ENCODE measurements around the gene KCNAB2.
A peak's percentile ranks its signal among the peaks of the same experiment; 100 is the strongest.

KCNAB2 gene

DNA sequence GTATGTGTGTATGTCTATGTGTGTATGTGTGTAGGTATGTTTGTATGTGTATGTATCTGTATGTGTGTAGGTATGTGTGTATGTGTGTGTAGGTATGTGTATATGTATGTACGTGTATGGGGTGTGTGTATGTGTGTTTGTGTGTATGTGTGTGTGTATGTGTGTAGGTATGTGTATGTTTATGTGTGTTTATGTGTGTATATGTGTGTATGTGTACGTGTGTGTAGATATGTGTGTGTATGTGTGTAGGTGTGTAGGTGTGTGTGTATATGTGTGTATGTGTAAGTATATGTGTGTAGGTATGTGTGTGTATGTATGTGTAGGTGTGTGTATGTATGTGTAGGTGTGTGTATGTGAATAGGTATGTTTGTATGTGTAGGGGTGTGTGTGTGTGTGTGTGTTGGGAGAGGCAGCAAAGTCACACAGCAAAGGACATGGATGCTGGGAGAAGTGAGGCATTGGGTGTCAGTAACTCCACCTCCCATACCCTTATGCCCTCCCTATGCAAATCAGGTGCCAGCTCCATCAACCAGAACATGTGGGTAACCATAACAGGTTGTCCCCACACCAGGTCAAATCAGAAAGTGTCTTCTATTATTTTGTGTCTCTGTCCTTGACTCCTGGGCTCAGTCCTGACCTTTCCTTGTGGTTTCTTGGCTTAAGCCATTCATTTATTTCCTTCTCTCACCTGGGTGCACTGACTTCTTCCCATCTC lies 15.0 kb upstream of the KCNAB2 start:
- no peak for DNase-seq (ENCODE audit: low spot score)

DNA sequence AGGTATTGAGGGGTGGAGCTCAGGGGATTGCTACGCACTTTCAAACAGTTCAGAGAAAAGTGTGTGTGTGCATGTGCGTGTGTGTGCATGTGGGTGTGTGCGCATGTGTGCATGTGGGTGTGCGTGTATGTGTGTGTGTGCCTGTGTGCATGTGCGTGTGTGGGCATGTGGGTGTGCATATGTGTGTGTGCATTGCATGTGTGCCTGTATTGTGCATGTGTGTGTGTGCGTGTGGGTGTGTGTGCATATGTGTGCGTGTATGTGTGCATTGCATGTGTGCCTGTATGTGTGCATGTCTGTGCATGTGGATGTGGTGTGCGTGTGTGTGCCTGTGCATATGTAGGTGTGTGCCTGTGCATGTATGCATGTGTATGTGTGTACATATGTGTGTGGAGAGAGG lies 12.6 kb upstream of the KCNAB2 start:
- DNase-seq (ENCODE audit: low spot score): no peak

DNA sequence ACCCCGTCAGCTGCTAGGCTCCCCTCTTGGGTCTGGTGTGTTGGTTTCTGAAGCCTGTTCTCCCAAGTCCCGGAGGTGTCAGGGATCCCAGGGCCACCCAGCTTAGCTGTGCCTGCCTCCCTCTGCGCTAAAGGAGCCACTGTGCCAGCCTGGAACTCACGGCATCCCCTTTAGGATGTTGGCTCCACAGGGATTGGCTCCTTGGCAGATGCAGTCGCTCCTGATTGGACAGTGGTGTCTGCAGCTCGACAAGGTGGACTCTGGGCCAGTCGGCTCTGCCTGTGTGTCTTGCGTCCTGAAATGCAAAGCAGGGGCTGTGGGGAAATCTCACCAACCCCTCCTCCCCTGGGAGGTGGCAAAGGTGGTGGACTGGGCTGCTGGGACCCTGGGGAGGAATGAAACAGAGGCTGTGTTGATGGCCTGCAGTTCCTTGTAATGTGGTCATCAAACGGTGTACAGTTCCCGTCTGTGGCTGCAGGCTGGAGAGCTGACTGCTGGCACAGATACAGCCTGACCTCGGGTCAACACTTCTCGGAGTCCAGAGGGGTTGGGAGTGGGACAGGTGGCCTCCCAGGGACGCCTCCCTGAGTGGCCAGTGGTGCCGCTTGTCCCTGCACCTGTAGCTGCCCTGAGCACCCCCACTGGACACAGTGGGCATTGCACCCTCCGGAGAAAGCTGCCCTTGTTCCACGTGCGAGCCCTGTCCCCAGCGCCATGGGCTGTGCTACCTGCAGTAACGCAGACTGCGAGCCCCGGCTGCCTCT lies 11.5 kb upstream of the KCNAB2 start:
- peak; percentile 81 for DNase-seq (ENCODE audit: low spot score)

DNA sequence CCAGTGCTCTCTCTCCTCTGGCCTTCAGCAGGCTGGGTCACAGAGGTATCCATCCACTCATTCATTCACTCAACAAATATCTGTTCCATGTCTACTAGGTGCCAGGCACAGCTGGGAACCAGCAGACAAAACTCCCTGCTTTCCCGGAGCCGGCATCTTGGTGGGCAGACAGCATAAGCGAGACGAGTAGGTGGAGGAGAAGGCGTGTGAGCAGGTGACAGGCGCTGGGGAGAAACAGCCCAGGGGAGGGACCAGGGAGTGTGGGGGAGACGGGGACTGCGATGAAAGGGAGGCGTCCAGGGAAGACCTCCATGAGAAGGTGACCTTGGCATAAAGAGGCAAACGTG lies 11.0 kb upstream of the KCNAB2 start:
- DNase-seq (ENCODE audit: low spot score): no peak

DNA sequence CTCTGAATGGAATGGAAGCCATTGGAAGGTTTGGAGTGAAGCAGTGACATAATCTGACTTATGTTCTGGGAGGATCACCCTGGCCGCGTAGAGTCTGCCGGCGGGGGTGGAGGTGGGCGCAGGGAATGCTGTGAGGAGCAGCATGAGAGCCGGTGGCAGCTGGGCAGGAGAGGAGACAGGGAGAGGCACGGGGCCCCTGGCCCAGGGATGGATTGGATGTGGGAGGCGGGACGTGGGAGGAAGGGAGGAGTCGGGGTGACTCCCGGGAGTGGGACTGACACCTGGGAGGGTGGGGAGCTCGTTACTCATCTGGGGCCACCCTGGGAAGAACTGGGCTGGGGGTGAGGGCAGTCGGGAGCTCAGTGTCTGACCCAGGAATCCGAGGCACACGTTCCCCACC lies 10.4 kb upstream of the KCNAB2 start:
- no peak for DNase-seq (ENCODE audit: low spot score)

DNA sequence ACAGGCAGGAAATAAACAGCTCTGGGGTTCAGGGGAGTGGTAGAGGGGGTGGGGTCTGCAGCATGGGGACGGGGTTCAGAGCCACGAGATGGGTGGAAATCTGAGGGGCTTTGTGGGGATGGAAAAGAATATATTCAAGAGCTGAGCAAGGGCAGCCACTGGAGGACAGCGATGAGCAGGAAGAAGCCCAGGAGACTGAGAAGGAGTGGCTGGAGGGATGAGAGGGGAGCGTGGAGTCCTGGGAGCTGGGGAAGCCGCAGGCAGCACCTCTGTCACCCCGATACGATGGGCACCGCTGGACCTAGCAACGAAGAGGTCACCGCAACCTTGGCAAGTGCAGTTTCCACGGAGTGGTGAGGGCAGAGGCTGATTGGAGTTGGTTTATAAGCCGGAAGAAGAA lies 10.0 kb upstream of the KCNAB2 start:
- DNase-seq (ENCODE audit: low spot score): peak; percentile 44

DNA sequence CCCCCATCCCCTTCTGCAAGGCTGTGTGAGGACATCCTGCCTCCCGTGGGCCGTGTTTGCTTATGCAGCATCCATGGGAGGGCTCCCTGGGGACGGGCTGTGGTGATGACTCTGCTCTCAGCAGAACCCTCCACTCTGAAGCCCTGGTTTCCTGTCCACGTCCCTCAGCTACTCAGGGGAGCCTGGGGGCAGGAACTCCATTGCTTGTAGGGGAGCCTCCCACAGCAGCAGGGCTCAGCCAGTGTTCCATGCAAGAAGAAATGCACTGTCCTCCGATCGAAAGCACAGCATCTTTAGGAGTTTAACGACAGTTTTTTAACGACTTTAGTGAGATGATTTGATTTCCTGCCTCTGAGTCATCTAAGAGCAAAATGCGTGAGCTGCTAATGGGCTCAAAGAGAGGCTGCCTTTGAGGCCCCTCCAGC lies 8.3 kb upstream of the KCNAB2 start:
- no peak for DNase-seq (ENCODE audit: low spot score)

DNA sequence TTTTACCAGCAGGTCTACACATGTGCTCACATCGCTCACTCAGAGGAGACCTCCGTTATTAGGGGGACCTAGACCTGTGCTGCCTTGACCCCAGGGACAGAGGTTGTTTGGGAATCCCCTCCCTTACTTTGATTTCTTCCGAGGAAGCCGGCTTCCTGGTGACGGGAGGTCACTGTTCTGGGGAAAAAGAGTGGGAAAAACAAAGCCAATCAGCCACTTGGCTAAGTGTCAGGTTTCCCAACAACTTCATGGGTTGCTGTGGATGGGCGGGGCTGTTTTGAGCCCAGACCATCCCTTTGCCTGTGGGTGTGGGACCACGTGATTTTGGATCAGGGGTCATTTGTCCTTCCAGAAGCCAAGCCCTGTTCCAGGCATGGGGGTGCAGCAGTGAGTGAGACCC lies 7.1 kb upstream of the KCNAB2 start:
- no peak for DNase-seq (ENCODE audit: low spot score)

DNA sequence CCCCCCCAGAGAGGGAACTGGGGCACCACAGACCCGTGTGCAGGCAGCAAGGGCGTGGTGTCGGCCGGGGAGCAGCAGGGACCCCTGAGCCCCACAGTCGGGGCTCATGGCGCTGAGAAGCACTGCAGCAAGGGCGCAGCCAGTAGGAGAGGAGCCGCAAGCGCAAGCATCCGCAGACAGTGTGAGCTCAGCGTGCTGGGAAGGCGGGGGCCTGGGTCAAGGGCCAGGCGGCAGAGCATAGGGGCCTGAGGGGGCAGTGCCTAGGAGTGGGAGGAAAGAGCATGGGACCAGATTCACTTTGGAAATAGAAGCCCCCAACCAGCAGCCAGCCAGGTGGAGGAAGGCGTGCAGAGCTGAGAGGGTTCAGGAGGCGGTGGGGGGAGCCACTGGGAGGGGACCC lies 6.7 kb upstream of the KCNAB2 start:
- DNase-seq (ENCODE audit: low spot score): no peak

DNA sequence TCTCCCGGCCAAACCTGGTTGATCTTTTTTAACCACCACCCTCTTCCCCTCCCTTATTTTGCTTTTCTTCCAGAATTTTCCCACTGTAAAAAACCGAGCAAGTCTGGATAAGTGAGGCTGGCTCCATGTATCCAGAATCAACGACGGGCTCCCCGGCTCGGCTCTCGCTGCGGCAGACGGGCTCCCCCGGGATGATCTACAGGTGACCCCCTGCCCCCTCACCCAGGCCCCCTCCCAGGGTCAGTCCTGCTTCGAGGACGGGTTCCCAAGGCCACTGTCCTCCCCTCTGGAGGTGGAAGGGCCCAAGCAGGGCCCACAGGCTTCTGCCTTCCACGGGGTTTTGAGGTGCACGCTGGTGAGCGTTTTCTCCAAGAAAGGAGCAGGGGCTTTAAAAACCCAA lies 5.2 kb upstream of the KCNAB2 start:
- no peak for DNase-seq (ENCODE audit: low spot score)

DNA sequence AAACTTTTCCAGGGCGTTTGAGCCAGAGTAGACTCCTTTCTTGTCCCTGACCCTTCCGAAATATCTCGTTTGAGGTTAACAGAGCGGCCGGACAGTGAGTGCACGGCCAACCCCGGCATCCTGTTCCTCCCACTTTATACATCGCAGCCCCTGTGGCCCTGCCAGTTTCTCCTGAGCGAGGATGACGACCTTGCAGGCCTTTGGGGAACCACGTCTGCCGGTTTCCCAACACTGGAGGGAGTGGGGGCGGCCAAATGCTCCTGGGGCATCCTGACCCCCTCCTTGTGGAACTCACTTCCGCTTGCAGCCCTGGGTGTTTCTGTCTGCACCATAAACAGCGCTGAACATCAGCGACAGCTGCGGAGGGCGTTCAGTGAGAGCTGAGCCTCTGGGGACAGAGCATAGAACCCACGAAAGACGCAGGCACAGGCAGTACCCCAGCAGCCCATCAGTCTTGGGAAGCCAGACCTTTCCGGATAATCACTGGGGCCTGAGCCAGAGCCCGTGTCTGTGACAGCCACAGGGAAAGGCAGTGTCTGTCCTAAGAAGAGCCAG lies 4.8 kb upstream of the KCNAB2 start:
- DNase-seq (ENCODE audit: low spot score): no peak

DNA sequence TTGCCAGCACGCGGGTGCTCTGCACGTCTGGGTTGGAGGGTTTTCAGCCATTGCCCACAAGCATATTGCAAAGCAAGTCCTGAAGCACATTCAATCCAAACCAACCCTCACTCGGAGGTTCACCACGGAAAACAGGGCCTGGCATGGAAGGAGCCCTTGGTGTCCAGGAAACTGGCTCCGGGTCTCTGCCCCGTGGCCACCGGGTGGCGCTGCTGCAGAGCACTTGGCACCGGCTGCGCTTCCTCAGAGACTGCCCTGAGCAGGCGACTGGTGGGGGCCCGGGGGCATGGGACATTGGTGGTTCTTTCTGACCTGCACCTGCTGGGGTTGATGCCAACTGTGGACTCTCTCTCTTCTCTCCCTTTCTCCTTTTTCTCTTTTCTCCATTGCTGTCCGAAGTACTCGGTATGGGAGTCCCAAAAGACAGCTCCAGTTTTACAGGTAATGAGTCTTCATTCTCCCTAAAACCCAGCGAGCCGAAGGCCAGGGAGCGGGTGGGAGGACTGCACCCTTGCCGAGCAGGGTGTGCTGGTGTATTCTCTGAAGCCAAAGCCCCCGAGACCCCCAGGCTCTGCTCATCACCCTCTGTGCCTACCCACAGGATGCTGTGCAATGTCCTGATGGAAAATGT lies 4.1 kb upstream of the KCNAB2 start:
- DNase-seq (ENCODE audit: low spot score): peak; percentile 81

DNA sequence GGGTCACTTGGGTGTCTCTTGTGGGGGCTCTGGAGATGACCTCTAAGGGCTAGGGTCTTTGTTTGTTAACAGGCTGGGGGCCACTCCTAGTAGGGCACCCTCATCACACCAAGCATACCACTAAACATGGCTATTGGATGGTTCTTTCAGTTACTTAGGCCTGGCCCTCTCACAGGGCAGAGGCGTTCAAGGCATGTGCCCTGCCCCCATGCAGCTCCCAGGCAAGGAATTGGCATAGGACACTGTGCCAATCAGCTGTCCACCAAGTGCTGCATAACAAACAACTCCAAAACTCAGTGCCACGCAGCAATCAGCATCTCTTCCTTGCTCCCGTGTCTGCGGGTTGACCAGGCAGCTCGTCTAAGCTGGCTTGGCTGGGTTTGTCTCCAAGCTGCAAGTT lies 2.1 kb upstream of the KCNAB2 start:
- no peak for DNase-seq (ENCODE audit: low spot score)

DNA sequence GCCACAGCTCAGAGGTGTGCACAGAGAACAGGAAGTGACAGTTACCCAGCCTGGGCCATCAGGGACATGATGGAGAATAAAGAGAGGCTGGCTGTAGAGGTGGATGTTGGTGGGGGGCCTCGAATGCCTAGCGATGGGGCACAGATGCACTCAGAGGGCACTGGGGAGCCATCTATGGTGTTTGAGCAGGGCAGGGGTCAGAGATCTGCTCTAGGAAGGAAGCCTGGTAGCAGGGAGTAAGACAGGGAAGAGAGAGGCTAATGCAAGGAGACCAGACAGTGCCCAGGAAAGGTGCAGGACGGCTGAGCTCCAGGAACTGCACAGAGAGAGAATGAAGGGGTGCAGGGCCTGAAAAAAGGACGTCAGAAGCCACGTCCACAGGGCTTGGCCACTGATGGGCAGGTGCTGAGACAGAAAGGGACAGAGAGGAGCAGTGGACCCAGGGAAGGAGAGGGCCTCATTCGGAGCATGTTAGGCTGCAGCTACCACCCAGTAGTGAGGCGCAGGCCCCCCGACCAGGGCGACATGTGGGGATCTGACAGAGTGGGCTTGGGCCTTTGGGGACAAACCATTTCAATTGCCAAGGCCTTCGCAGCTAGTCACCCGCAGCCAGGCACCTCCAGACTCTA lies 1.1 kb upstream of the KCNAB2 start:
- no peak for DNase-seq (ENCODE audit: low spot score)

DNA sequence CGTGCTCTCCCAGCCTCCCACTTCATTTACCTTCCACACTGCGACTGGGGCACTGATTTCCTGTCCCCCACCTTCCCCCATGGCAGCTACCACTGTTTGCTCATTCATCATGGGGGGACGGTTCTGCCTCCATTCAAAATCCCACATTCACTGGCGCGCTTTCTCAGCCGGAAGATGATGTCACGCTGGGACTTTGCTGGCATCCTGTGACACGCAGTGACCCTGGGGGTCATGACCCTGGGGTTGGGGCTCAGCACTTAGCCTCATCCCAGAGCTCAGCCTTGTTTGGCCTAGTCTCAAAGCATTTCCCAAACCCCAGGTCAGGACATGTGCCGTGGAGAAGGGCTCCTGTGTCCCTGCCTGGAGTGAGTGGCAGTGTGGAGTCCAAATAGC lies 582 bp upstream of the KCNAB2 start:
- no peak for DNase-seq (ENCODE audit: low spot score)

DNA sequence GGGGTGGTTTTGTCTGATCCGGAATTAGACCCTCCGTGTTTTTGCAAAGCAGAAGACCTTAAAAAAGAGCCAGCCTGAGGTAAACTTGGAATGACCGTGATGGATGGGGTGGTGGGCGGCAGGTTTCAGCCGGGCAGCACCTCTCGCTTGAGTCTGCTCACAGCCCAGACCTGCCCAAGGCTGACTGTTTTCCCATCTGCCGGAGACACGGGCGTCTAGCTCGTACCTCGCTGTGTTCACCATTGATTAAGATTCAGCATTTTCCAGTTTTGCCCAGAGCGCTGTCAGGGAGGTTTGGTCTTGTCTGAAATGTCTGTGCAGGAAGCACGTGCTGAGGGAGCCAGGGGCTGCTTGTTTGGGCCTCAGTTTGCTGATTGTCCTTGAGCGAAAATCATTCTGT lies 591 bp downstream of the KCNAB2 start:
- DNase-seq (ENCODE audit: low spot score): no peak

DNA sequence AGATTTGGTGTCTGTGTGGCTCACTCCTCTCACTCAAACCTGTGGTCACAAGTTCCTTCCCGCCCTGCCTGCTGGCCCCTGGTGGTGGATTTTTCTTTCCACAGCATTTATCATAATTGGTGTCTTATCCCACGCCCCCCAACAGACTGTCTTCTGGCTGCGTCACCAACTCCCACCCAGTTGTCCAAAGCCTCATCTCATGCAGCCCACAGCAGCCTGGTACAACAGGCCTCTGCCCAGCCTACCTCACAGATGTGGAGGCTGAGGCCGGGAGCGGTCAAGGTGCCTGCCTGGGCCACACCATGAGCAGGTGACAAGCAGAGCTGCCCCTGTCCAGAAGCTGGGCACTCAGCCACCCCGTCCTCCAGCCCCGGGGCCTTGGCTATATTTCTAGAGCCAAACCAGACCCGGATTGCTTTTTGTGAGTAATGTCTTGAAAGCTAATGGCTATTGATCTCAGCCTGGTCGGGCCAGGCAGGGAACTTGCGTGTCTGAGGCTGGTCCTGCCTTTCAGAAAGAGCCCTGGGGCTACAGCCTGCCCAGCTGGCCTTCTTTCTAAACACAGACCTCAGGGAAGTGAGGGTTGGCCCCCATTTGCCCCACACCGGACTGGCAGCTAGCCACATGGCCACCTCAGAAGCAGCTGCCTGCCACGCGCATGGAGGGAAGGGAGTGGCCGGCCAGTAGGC lies 2.6 kb downstream of the KCNAB2 start:
- DNase-seq (ENCODE audit: low spot score): no peak

DNA sequence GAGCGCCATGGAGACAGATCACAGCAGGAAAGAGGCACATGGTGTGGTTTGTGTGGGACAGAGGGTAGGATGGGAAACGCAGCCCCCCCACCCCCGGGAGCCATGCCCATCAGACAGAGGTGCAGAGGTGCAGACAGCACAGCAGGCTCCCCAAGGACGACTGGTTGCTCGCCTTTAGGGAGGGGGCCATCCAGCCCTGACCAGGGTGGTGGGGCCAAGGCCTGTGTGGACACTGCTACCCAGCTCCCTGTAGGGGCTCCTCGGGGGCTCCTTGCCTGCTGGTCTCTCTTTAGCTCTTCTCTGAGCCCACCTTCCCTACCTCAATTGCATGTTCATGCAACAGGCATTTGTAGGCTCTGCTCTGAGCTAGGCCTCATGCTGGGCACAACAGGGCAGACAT lies 3.7 kb downstream of the KCNAB2 start:
- DNase-seq (ENCODE audit: low spot score): no peak

DNA sequence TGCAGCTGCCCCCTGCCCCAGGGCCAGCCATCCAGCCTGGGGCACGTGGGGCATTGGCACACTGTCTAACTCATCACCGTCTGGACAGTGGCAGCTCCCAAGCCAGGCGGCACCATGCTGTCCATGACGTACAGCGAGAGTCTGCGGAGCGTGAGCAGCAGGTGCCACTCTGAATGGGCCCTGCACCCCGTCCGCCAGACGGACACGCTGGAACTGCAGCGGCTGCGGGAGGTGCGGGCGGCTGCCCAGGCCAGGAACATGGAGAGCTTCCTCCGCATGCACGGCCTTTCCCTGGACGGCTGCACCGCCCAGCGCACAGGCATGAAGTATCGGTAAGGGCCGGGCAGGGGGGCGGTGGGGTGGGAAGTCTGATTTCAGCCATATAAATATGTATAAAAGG lies 5.7 kb downstream of the KCNAB2 start:
- no peak for DNase-seq (ENCODE audit: low spot score)

DNA sequence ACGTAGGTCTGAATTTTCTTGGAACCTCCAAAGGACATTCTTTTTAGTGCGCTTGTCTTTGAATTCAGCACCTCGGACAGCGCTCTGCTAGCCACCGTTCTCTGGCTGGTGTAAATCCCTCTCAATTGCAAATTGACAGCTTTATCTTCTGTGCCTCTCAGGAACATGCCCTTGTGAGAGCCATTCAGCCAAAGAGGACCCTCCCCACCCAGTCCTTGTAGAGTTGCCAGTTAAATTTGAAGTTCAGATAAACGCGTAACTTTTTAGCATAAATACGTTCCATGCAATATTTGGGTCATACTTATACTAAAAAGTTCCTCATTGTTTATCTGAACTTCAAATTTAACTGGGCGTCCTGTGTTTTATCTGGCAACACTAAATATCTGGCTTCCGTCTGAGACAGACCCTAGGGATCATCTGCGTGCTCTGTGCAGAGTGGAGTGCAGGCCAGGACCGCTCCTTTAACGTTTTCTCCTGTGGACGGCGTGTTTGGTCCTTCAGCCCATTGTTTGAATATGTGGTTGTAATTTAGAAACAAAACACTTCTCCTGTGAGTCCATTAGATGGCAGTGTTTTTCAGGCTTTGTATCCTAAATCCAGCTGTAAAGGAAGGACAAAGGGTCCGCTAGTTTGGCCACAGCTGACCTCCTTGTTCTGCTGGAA lies 7.0 kb downstream of the KCNAB2 start:
- DNase-seq (ENCODE audit: low spot score): peak; percentile 94

DNA sequence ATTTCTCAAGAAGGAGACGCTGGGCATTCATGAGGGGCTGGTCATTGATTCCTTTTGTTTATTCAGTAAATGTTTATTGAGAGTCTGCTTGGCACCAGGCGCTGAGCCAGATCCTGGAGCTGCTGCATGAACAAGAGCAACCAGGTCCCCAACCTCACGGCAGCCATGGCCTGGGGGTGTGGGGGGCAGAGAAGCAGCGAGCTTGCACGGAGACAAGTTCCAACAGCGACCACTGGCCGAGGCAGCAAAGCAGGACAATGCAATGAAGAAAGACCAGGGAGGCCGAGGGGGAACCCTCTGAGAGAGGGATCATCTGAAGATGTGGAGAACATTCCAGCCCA lies 7.5 kb downstream of the KCNAB2 start:
- no peak for DNase-seq (ENCODE audit: low spot score)

DNA sequence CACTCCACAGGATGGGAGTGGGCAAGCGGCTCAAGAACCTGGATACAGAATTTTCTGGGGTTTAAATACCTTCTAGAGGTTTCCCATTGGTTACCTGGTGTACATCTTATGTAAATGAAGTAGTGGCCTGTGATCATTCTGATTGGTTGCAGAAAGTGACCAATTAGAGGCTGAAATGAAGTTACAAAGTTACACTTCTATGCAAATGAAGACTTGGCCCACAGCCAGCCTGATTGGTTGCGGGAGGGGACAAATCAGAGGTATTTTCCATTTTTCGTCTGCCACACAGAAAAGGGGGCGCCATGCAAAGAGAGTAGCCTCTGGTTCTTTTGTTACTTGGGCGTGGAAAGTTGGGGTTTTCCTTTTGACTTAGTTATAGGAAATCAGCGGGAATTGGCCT lies 8.9 kb downstream of the KCNAB2 start:
- DNase-seq (ENCODE audit: low spot score): no peak
